Raji (cell line): ENCODE results near the gene CREB3L1.

Source experiments
- POLR2A ChIP-seq: IDR thresholded peaks from 2 replicates; pipeline ENCODE4 v1.6.1; 2011; ENCODE audit warnings: low read depth, low read length, control low read depth; ENCODE audit not compliant: insufficient read depth

Gene CREB3L1

GRCh38 chr11:46366661-46367161 is 89.2 kb downstream of the CREB3L1 start:
- no peak for TF ChIP-seq POLR2A

GRCh38 chr11:46367244-46367915 is 89.9 kb downstream of the CREB3L1 start:
- TF ChIP-seq POLR2A, result no peak

- TF ChIP-seq POLR2A, result no peak
Measured at GRCh38 chr11:46367916-46368267, 90.4 kb downstream of the CREB3L1 start.

GRCh38 chr11:46369458-46370152 is 92.1 kb downstream of the CREB3L1 start:
- TF ChIP-seq POLR2A, result no peak

- TF ChIP-seq POLR2A, result no peak
Measured at GRCh38 chr11:46370253-46370652, 92.8 kb downstream of the CREB3L1 start.
